ENCODE measurements around the gene DYNC1H1.

DYNC1H1 gene

GRCh38 chr14:101992708-101993107, 28.3 kb downstream of the DYNC1H1 start:
- no peak for DNase-seq (ENCODE audit: low read depth in 2 of 2)

GRCh38 chr14:101997429-101998336, 33.3 kb downstream of the DYNC1H1 start:
- no peak for DNase-seq (ENCODE audit: low read depth in 2 of 2)

- DNase-seq (ENCODE audit: low read depth in 2 of 2) = no peak
Measured at GRCh38 chr14:102000902-102001301, 36.5 kb downstream of the DYNC1H1 start.

GRCh38 chr14:102005336-102005735, 41.0 kb downstream of the DYNC1H1 start:
- no peak for DNase-seq (ENCODE audit: low read depth in 2 of 2)

GRCh38 chr14:102007916-102008418, 43.6 kb downstream of the DYNC1H1 start:
- no peak for DNase-seq (ENCODE audit: low read depth in 2 of 2)

GRCh38 chr14:102008891-102009290, 44.5 kb downstream of the DYNC1H1 start:
- no peak for DNase-seq (ENCODE audit: low read depth in 2 of 2)

GRCh38 chr14:102011631-102012030, 47.3 kb downstream of the DYNC1H1 start:
- DNase-seq (ENCODE audit: low read depth in 2 of 2) = no peak

- no peak for DNase-seq (ENCODE audit: low read depth in 2 of 2)
Measured at GRCh38 chr14:102012336-102012735, 48.0 kb downstream of the DYNC1H1 start.

GRCh38 chr14:102013669-102014200, 49.4 kb downstream of the DYNC1H1 start:
- DNase-seq (ENCODE audit: low read depth in 2 of 2) = no peak

GRCh38 chr14:102015045-102015685, 50.8 kb downstream of the DYNC1H1 start:
- no peak for DNase-seq (ENCODE audit: low read depth in 2 of 2)

GRCh38 chr14:102015771-102016170, 51.4 kb downstream of the DYNC1H1 start:
- no peak for DNase-seq (ENCODE audit: low read depth in 2 of 2)

GRCh38 chr14:102016420-102017090, 52.2 kb downstream of the DYNC1H1 start:
- DNase-seq (ENCODE audit: low read depth in 2 of 2) = no peak

- DNase-seq (ENCODE audit: low read depth in 2 of 2) = no peak
Measured at GRCh38 chr14:102018251-102018650, 53.9 kb downstream of the DYNC1H1 start.

GRCh38 chr14:102019006-102019540, 54.7 kb downstream of the DYNC1H1 start:
- no peak for DNase-seq (ENCODE audit: low read depth in 2 of 2)

- DNase-seq (ENCODE audit: low read depth in 2 of 2) = peak; percentile 5 to 14
Measured at GRCh38 chr14:102020058-102020971, 55.9 kb downstream of the DYNC1H1 start.

GRCh38 chr14:102026934-102027333, 62.6 kb downstream of the DYNC1H1 start:
- DNase-seq (ENCODE audit: low read depth in 2 of 2) = no peak

GRCh38 chr14:102027951-102028350, 63.6 kb downstream of the DYNC1H1 start:
- no peak for DNase-seq (ENCODE audit: low read depth in 2 of 2)

- peak; percentile 15 to 20 for DNase-seq (ENCODE audit: low read depth in 2 of 2)
Measured at GRCh38 chr14:102028733-102029132, 64.4 kb downstream of the DYNC1H1 start.

- DNase-seq (ENCODE audit: low read depth in 2 of 2) = no peak
Measured at GRCh38 chr14:102029956-102030355, 65.6 kb downstream of the DYNC1H1 start.

- DNase-seq (ENCODE audit: low read depth in 2 of 2) = no peak
Measured at GRCh38 chr14:102033241-102033640, 68.9 kb downstream of the DYNC1H1 start.

GRCh38 chr14:102034301-102034700, 69.9 kb downstream of the DYNC1H1 start:
- no peak for DNase-seq (ENCODE audit: low read depth in 2 of 2)

Measured in fibroblast of skin of left quadriceps (primary cell).